Stomach (tissue), 9 donors: Measurements from ENCODE around the gene SLC51A. TPM values are rescaled to one million over a fixed set of nuclear protein-coding genes. Genes with fewer than 3 reads are reported as not detected.
A peak's percentile ranks its signal among the peaks of the same experiment; 100 is the strongest.
"Not testable (repeated sequence)": the region's sequence is repeated elsewhere in the genome, so short reads cannot be mapped to it uniquely, and the experiment has no call there.

Source experiments
- DNase-seq, 2 donors: peaks; one replicate each; pipeline versions ENCODE4 v3.0.0 to v3.0.0-alpha.2; 2013 to 2019
- H3K27ac ChIP-seq, 5 donors: fragments of 200-600 bp in 4 of 5; sonication (generic) in 4 of 5; one replicate each; pipeline ENCODE4 v1.5.1; 2013 to 2019; ENCODE audit warnings: mild to moderate bottlenecking in 1 of 5, moderate library complexity in 1 of 5
- H3K27me3 ChIP-seq, 3 donors: fragments of 200-600 bp; sonication (generic); one replicate each; pipeline ENCODE4 v1.5.1; 2017 to 2019; ENCODE audit warnings: mixed run types in 1 of 3
- H3K36me3 ChIP-seq, 4 donors: fragments of 200-600 bp; sonication (generic); 1 replicate in 3 of 4; 2 replicates in 1 of 4; pipeline ENCODE4 v1.5.1; 2016 to 2019
- H3K4me1 ChIP-seq, 4 donors: fragments of 200-600 bp; sonication (generic); one replicate each; pipeline ENCODE4 v1.5.1; 2016 to 2019
- H3K4me3 ChIP-seq, 4 donors: fragments of 200-600 bp; sonication (generic) in 3 of 4; one replicate each; pipeline ENCODE4 v1.5.1; 2016 to 2019; ENCODE audit warnings: mild to moderate bottlenecking in 1 of 4
- H3K9me3 ChIP-seq, 4 donors: fragments of 200-600 bp; sonication (generic); one replicate each; pipeline ENCODE4 v1.5.1; 2016 to 2019
- CTCF ChIP-seq, 7 experiments: fragments of 450-650 bp in 4 of 7; fragments of 200-600 bp in 3 of 7; sonication (generic) in 3 of 7; IDR thresholded peaks; one replicate each; pipeline ENCODE4 v1.5.1; 2016 to 2019; ENCODE audit warnings: antibody characterized with exemption in 7 of 7, control low read depth in 2 of 7, mild to moderate bottlenecking in 1 of 7
- EP300 ChIP-seq: sonication (generic); formaldehyde crosslinking; IDR thresholded peaks from one replicate; pipeline ENCODE4 v1.6.1; 2017; ENCODE audit warnings: antibody characterized with exemption
- POLR2A ChIP-seq, 4 donors: fragments of 450-650 bp; IDR thresholded peaks; one replicate each; pipeline ENCODE4 v1.6.1; 2016; ENCODE audit warnings: antibody characterized with exemption in 4 of 4, control low read depth in 2 of 4, mild to moderate bottlenecking in 1 of 4, moderate library complexity in 1 of 4
- POLR2AphosphoS5 ChIP-seq, 3 donors: sonication (generic); formaldehyde crosslinking; IDR thresholded peaks; one replicate each; pipeline ENCODE4 v1.6.1; 2016; ENCODE audit warnings: antibody characterized with exemption in 3 of 3
- WGBS, 5 donors: extraction: QIAGEN DNeasy Blood & Tissue Kit in 3 of 5; methylation state at CpG; one replicate each; pipeline versions ENCODE4 v1.1.5 to v1.1.7; 2013 to 2018; 5-methylcytosine and 5-hydroxymethylcytosine counted together
- intact Hi-C: fragments of 100-400 bp; cut with DNase I; formaldehyde crosslinking; loops from one replicate; pipeline ENCODE4 v1.15.1; 2023; ENCODE audit warnings: low total_unique reads
- polyA plus RNA-seq, 3 donors: library from polyadenylated mRNA; stranded (reverse); fragments of 200-250 nt; gene quantifications; one replicate each; pipeline ENCODE4 v1.2.3, GENCODE V29; 2013
- total RNA-seq, 5 donors: library from RNA; depleted of rRNA; stranded (reverse); fragments of >200 nt; gene quantifications; one replicate each; pipeline versions ENCODE4 v1.1.0 to v1.2.3, GENCODE V29; 2014 to 2016
- donor health status: healthy with polysubstance abuse.
- donor health status: Bipolar disorder and iron deficiency.
- donor health status: healthy.

Gene SLC51A
- total and polyA plus RNA-seq, 8 donors = 0.43 to 0.92 TPM; not detected in 6

- no peak for DNase-seq
- H3K27ac ChIP-seq = no peak overlapping the region
- TF ChIP-seq POLR2AphosphoS5 (IDR thresholded peaks at IDR 0.05) (no peak), EP300 (no peak), POLR2A (IDR thresholded peaks at IDR 0.05) (no peak), CTCF (IDR thresholded peaks at IDR 0.05) (no peak)
- H3K4me3 ChIP-seq = no peak overlapping the region
- H3K9me3 ChIP-seq = peaks cover 0 to 4% (median 0%) of the 10 kb centered on the region in 4 donors
- WGBS, 5 donors = 88 to 98% (median 93%) methylated on average over 20 to 24 of the region's 24 CpGs
- peaks cover 0 to 11% (median 8%) of the 10 kb centered on the region in 4 donors for H3K4me1 ChIP-seq
- intact Hi-C loops = no loop called here
- H3K36me3 ChIP-seq = no peaks in the 10 kb centered on the region
- H3K27me3 ChIP-seq = peaks cover 0 to 18% (median 3%) of the 10 kb centered on the region in 3 donors
Measured at GRCh38 chr3:196208942-196209695, 7.2 kb upstream of the SLC51A start.

- WGBS, 5 donors = 84 to 94% (median 90%) methylated on average over 11 of the region's 11 CpGs
- DNase-seq, H3K27ac ChIP-seq, H3K9me3 ChIP-seq, H3K4me3 ChIP-seq, intact Hi-C loops, H3K36me3 ChIP-seq: not testable (repeated sequence)
- H3K27me3 ChIP-seq = peaks cover 0 to 21% (median 3%) of the 10 kb centered on the region in 3 donors
- peaks cover 0 to 11% (median 8%) of the 10 kb centered on the region in 4 donors for H3K4me1 ChIP-seq
Measured at GRCh38 chr3:196209944-196210672, 6.2 kb upstream of the SLC51A start.

GRCh38 chr3:196210673-196211556 lies 5.4 kb upstream of the SLC51A start, which contains the start of gene ZDHHC19:
ZDHHC19 (minus strand) TSS chr3:196211400; CDS start chr3:196211315, 85 bp downstream.
- WGBS, 5 donors = 70 to 76% (median 74%) methylated on average over 20 to 23 of the region's 23 CpGs
- no peaks in the 10 kb centered on the region for H3K36me3 ChIP-seq

GRCh38 chr3:196214783-196215441 lies 1.4 kb upstream of the SLC51A start:
- TF ChIP-seq POLR2A (IDR thresholded peaks at IDR 0.05) (no peak), CTCF (IDR thresholded peaks at IDR 0.05) (no peak), EP300 (no peak), POLR2AphosphoS5 (IDR thresholded peaks at IDR 0.05) (no peak)
- H3K4me1 ChIP-seq = peaks cover 0 to 27% (median 14%) of the 10 kb centered on the region in 4 donors
- H3K27ac ChIP-seq = no peak overlapping the region
- peaks cover 0 to 23% (median 4%) of the 10 kb centered on the region in 3 donors for H3K27me3 ChIP-seq
- intact Hi-C loops = no loop called here
- H3K9me3 ChIP-seq = no peaks in the 10 kb centered on the region
- H3K4me3 ChIP-seq = no peak overlapping the region
- H3K36me3 ChIP-seq = no peaks in the 10 kb centered on the region
- 83 to 87% (median 86%) methylated on average over 13 to 16 of the region's 16 CpGs for WGBS, 5 donors
- DNase-seq = peak in 1 of 2 donors; percentile 17

More at GRCh38 chr3:196210673-196211556, 5.4 kb upstream of the SLC51A start, which contains the start of gene ZDHHC19:
- no peak for DNase-seq
- H3K9me3 ChIP-seq = no peaks in the 10 kb centered on the region
- TF ChIP-seq POLR2AphosphoS5 (IDR thresholded peaks at IDR 0.05) = no peak
- no peak within 1 kb of the TSS for H3K27ac ChIP-seq
- intact Hi-C loops = no loop called here
- H3K4me1 ChIP-seq = peaks cover 0 to 11% (median 8%) of the 10 kb centered on the region in 4 donors
- H3K4me3 ChIP-seq = no peak within 1 kb of the TSS
- peaks cover 0 to 27% (median 3%) of the 10 kb centered on the region in 3 donors for H3K27me3 ChIP-seq
